ENCODE data around the gene RRM2.
A peak's percentile ranks its signal among the peaks of the same experiment; 100 is the strongest.
"Not testable (repeated sequence)": the region's sequence is repeated elsewhere in the genome, so short reads cannot be mapped to it uniquely, and the experiment has no call there.

Gene RRM2

DNA sequence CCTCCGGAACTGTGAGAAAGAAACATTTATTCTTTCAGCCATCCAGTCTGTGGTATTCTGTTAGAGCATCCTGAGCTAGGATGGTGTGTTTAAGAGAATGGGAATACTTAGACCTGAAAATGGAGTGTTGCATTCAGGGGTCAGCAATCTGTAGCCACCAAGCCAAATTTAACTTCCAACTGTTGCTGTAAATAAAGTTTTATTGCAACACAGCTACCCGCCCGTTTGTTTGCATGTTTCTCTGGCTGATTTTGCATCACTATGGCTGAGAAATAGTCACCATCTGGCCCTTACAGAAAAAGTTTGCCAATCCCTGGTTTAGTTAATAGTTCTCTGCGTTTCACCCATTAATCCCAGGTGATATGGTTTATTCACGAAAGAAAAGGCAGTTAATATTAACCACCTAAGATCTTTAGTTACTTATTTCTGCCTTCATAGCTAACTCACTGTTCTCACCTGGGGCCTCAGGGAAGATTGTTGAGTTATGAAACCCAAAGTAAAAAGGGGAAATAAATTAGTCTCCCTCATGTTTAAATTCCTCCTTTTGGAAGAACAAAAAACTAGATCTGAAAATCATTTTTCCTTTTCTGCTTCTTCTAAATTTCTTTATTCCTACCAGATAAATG lies 32.9 kb upstream of the RRM2 start:
- FAIRE-seq: no peak

DNA sequence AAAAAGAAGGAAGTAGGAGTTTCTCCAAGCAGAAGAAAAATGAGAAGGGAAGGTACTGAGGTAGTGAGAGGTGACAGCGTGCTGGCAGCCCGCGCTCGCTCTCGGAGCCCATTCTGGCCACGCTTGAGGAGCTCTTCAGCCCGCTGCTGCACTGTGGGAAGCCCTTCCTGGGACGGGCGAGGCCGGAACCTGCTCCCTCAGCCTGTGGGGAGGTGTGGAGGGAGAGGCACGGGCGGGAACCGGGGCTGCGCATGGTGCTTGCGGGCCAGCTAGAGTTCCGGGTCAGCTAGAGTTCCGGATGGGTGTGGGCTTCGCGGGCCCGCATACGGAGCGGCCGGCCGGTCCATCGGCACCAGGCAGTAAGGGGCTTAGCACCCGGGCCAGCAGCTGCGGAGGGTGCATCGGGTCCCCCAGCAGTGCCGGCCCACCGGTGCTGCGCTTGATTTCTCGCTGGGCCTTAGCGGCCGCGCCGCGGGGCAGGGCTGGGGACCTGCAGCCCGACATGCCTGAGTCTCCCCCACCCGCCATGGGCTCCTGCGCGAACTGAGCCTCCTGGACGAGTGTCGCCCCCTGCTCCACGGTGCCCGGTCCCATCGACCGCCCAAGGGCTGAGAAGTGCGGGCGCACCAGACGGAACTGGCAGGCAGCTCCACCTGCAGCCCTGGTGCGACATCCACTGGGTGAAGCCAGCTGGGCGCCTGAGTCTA lies 31.2 kb upstream of the RRM2 start:
- DNase-seq (ENCODE audit: insufficient read length, low spot score): no peak
- no peak for FAIRE-seq

More for the DNA sequence above, 32.9 kb upstream of the RRM2 start:
- no peak for DNase-seq (ENCODE audit: insufficient read length, low spot score)

DNA sequence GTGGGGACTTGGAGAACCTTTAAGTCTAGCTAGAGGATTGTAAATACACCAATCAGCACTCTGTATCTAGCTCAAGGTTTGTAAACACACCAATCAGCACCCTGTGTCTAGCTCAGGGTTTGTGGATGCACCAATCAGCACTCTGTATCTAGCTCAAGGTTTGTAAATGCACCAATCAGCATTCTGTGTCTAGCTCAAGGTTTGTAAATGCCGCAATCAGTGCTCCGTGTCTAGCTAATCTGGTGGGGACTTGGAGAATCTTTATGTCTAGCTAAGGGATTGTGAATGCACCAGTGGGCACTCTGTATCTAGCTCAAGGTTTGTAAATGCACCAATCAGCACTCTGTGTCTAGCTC lies 30.7 kb upstream of the RRM2 start:
- FAIRE-seq; DNase-seq (ENCODE audit: insufficient read length, low spot score): not testable (repeated sequence)

DNA sequence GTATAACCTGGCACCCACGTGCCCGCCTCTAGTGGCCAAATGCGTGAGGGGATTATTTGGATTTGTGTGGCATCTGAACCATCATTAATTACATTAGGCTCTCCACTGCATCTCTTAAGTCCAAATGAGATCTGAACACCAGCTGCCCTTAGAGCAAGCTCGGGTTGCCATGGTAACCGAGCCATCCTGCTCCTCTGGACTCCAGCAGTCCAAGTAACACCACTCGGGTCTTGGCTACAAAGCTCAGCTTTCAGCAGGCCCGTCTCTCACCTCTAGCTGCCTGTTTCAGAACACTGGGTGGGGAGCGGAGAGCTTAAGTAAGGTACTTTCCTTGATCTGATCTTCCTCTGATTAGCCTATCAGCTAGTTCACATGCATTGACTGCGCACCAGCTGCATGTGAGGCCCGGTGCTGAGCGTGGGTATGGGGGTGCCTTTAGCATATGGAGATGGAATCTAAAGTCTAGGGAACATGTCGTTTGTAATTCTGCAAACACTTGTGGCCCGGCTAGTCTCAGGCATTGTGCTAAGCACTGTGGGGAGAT lies 28.2 kb upstream of the RRM2 start:
- DNase-seq (ENCODE audit: insufficient read length, low spot score) (no peak), FAIRE-seq (no peak)

DNA sequence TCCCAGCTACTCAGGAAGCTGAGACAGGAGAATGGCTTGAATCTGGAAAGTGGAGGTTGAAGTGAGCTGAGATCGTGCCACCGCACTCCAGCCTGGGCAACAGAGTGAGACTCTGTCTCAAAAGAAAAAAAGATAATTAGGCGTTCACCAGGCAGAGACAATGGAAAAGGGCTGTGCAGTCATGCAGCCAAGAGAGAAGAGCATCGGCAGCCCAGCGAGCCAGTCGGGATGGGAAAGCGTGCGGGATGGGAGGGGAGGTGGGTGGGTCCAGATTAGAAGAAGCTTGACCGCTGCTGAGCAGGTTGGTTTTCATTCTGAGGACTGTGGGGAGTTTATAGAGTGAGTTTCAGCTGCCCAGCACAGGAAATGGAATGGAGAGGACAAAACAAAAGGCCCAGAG lies 27.4 kb upstream of the RRM2 start:
- FAIRE-seq (no peak), DNase-seq (ENCODE audit: insufficient read length, low spot score) (no peak)

DNA sequence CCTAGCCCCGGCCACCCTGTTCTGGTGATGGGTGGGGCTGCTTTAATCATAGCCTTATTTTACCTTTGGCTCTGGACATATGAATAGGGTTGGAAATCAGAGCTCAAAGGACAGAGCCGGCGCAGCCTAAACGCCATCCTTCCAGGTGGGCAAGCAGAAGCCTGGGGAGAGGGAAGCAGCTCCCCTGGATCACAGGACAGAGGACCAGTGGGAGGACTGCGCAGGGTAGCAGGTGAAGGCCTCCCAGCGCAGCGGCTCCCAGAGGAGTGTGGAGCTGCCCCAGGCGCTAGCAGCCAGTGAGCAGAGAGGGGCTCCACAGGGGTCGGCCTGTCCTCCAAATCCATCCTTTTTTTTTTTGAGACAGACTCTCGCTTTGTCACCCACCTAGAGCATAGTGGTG lies 25.9 kb upstream of the RRM2 start:
- FAIRE-seq: no peak

DNA sequence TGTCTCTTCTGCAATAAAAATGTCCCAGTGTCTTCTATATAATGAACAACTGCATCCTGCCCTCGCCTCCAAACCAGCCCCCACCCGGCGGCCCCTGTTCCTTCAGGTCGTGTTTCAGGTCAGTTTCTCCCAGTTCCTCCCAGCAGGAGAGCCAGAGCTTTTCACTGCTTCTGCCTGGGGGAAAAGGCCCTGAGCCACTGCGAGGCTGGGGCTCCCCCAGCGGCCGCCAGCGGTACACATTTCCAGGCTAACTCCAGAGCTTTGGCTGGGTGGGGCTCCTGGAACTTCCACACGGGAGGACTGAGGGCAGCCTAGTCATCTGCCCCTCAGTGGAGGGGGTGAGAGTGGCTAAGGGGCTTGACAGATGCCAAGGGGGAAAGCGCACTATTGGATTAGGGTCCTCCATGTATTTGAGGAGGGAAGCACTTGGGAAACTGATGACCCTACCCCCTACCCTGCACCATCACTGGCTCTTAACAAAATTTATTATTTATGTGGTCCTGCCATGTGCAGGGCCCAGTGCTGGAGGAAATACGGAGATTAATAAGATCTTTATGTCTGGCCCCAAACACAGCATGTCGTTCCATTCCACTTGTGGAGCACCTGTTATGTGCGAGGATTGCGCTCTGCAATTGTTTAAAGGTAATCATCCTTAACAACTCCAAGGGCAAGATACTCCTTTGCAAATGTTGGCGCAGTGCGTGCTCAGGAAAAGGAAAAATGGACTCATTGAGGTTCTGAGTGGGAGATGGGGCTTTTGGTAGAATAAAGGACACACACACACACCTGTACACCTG lies 25.0 kb upstream of the RRM2 start:
- peak; percentile 89 for DNase-seq (ENCODE audit: insufficient read length, low spot score)
- FAIRE-seq: no peak

More for the DNA sequence above, 25.9 kb upstream of the RRM2 start:
- DNase-seq (ENCODE audit: insufficient read length, low spot score): no peak

DNA sequence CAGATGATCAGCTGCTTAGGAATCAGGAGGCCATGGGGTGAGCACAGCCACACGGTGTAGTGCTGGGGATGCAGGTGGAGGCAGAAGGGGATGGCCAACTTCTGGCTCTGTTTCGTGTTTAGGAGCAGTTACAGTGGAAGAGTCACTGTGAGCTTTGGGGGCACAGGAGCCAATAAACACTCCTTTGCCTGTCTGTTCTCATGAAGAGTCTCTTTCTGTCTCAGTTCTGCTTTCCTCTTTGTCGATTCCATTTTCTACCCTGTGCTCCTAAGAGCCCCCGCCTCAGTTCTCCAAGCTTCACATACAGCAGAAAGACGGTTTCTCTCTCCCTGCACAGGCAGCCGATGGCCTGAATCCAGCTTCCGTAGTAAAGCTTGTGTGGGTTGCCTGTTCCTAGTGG lies 21.0 kb upstream of the RRM2 start:
- no peak for FAIRE-seq
- no peak for DNase-seq (ENCODE audit: insufficient read length, low spot score)

DNA sequence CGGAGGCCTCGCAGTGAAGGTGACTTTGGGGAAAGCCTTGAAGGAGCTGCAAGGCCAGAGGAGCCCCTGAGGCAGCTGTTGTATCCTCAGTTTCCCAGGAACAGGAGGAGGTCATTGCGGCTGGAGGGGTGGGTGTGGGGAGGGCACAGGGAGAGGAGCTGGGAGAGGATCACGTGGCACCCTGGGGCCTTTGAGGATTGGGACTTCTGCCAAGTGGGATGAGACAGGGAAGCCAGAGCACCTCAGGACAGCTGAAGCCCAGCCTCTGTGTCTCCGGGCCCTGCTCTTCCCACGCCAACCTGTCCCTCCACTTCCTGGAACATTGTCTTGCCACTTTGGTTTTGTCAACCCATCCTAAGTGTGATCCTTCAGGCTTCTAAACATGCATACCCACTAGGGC lies 19.4 kb upstream of the RRM2 start:
- FAIRE-seq (no peak), DNase-seq (ENCODE audit: insufficient read length, low spot score) (no peak)

DNA sequence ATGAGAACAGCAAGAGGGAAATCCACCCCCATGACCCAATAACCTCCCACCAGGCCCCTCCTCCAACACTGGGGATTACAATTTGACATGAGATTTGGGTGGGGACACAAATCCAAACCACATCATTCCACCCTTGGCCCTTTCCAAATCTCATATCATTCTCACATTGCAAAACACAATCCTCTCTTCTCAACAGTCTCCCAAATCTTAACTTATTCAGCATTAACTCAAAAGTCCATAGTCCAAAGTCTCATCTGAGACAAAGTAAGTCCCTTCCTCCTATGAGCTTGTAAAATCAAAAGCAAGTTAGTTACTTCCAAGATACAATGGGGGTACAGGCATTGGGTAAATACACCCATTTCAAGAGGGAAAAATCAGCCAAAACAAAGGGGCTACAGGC lies 17.6 kb upstream of the RRM2 start:
- DNase-seq (ENCODE audit: insufficient read length, low spot score); FAIRE-seq: not testable (repeated sequence)

DNA sequence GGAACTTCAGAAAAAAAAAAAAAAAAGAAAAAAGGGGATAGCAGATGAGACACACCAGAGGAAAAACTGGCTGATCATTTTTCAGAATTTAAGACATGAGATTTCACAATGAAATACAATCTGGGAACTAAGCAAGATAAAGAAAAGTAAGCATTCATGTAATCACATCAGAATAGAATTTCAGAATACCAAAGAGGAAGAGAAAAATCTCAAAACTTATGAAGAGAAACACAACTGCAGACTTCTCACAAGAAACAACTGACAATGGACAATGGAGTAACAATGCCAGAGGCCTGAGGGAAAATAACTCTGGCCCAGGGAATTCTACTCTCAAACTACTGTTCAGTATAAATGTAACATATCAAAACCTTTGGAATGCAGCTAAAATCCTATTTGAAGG lies 13.2 kb upstream of the RRM2 start:
- no peak for DNase-seq (ENCODE audit: insufficient read length, low spot score)
- no peak for FAIRE-seq

DNA sequence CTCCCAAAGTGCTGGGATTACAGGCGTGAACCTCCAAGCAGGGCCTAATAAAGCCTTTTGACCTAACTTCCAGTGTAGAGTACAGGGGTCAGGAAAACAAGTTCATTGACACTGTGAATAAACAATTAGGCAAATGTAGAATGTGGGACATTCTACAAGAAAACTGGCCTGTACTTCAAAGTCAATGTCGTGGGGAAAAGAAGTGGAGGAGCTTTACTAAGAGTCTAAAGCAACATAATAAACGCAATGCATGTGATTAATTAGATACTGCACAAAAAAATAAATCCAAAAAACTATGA lies 3.6 kb upstream of the RRM2 start:
- DNase-seq (ENCODE audit: insufficient read length, low spot score): no peak
- FAIRE-seq: no peak

DNA sequence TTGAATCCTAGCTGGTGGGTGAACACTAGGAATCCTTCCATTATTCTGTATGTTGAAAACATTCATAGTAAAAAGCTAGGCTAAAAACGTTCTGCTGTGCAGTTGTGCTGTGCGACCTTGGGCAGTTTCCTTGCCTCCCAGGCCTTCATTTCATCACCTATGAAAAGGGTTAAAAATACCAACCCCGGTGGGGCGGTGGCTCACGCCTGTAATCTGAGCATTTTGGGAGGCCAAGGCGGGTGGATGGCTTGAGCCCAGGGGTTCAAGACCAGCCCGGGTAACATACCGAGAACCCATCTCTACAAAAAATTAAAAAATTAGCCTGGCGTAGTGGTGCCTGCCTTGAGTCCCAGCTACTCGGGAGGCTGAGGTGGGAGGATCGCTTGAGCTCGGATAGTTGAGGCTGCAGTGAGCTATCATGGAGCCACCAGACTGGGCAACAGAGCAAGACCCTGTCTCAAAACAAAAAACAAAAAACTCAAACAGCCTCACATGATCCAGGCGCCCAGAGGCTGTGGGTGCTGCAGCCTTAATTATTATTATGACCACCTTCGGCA lies 2.9 kb upstream of the RRM2 start:
- DNase-seq (ENCODE audit: insufficient read length, low spot score): no peak
- FAIRE-seq: no peak

DNA sequence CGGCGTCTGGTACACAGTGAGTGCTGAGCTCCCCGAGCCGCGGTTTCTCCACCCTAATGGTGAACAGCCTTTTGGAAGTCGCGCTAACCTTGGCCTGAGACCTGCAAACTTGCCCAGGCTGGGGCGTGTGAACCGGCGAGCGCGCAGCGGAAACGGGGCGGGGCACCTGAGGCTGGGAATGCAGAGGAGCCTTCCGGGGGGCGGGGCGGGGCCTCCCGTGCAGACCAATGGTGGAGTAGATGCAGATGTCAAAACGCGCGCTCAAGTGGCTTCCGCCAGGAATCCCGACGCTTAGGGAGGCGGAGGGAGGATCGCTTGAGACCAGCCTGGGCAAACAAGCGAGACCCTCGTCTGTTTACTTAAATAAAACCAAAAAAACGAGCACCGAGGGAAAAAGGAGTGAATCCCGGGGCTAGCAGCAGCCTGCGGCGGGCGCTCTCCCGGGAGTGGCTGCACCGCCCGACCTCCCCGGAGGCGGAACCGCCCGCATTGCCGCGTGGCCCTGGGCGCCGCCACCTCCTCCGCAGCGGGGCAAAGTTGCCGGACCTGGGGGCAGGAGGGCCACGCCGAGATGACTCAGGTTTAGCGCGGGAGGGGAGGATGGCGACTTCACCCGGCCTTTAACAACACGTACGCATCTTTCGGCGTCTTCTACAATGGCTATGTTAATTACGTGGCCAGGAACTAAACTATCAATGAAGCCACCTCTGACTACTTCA lies 2.2 kb upstream of the RRM2 start:
- DNase-seq (ENCODE audit: insufficient read length, low spot score) (peak; percentile 97), FAIRE-seq (no peak)

DNA sequence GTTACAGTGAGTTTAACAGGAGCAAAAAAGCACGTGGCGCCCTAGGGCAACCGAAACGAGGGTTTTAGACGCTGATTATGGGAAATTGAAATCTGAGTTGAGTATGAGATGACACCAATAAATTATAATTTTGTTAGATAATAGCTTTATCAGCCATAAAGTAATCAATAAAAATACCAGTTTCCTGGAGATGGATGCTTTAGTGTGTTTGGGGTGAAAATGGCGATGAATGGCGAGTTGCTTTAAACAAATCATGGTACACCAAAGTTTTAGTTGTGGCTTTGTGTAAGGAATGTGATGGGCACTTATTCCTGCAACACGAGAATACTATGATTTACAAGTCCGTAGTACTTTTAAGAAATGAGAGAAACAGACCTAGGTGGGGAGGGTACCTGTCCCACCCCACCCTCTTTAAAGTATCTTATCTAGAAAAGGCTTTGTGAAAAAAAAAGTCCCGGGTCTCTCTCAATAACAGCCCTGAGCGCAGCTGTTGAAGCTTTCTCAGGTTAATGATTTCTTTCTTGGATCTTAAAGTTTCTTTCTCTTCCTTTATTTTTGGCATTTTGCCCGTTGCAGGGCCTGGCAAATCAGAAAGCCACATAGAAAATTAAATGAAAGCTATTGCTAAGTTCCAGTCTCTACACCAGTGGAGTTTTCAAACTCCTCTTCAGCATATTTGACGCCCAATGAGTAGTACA lies 1.5 kb upstream of the RRM2 start:
- FAIRE-seq (no peak), DNase-seq (ENCODE audit: insufficient read length, low spot score) (no peak)

DNA sequence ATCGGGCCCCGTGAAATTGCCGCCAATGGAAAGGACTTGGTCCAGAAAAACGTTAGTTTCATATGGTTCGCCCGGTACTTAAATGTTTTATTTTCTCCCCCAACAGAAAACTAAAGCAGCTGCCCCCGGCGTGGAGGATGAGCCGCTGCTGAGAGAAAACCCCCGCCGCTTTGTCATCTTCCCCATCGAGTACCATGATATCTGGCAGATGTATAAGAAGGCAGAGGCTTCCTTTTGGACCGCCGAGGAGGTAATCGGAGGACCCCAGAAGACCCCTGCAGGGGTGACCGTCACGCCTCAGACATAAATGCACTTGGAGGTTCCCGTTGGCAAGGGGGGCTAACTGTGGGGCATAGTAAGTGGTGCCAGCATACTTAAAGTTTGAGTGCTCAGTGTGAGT lies 742 bp downstream of the RRM2 start:
- FAIRE-seq: no peak

DNA sequence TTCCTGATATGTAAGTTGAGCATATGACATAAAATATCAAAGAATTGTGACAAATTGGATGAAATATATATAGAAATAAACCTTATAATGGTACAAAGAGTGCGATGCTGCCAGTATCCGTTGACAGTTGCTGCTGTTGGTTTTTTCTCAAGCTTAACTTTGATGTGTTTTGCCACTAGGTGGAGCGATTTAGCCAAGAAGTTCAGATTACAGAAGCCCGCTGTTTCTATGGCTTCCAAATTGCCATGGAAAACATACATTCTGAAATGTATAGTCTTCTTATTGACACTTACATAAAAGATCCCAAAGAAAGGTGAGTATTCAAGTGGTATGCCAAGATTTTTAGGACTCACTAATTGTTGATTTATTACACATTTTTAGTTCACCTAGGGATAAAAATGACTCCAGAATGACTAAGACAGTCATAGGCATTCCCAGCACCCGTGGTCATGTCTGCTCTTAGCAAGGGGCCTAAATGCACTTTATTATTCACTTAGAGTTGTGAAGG lies 2.1 kb downstream of the RRM2 start:
- no peak for DNase-seq (ENCODE audit: insufficient read length, low spot score)
- FAIRE-seq: no peak

More for the DNA sequence above, 742 bp downstream of the RRM2 start:
- DNase-seq (ENCODE audit: insufficient read length, low spot score): no peak

DNA sequence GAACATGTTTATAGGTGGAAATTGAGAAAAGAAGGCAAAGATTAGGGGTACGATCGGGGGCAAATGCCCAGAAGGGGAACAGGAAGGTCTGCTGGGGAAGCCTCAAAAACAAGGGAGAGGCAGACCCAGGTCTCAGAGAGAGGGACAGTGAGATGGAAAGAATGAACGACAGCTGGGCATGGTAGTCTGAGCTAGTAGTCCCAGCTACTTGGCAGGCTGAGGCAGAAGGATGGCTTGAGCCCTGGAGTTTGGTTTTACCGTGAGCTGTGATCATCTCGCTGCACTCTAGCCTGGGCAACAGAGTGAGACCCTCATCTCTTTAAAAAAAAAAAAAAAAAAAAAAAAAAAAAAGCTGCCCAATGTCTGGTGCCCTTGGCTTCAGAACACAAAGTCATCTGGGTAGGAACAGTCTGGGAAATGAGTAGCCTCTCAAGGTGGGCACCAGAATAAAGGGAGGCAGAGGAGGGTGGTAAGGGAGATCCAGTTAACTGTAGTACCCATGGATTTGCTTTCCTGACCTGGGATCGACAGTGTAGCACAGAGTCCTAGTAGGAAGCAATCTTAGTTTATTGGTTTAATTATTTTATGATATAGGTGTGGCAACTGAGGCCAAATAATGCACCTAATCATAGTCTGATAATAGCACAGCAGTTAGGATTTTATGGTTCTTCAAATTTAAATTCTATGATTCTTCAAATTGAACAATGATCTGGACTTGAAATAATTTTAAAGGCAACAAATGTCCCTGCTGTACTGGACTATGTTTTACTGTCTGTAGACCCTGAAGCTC lies 3.5 kb downstream of the RRM2 start:
- no peak for FAIRE-seq
- no peak for DNase-seq (ENCODE audit: insufficient read length, low spot score)

DNA sequence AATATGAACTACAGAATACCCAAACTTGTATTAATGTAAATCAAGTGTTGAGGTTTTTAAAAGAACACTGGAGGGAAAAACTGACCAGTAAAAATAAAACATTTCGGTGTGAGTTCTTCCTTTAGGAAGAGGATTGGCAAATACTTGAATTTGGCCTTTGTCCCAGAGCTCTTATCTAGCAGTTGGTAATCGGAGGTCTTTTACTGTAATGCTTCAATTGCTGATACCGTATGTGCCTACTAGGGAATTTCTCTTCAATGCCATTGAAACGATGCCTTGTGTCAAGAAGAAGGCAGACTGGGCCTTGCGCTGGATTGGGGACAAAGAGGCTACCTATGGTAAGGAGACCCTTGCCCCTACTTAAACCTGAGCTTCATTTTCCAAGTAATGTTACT lies 4.1 kb downstream of the RRM2 start:
- no peak for FAIRE-seq
- no peak for DNase-seq (ENCODE audit: insufficient read length, low spot score)

Measured in HTR-8/SVneo (cell line).